ENCODE data around the gene CST9.

DNA sequence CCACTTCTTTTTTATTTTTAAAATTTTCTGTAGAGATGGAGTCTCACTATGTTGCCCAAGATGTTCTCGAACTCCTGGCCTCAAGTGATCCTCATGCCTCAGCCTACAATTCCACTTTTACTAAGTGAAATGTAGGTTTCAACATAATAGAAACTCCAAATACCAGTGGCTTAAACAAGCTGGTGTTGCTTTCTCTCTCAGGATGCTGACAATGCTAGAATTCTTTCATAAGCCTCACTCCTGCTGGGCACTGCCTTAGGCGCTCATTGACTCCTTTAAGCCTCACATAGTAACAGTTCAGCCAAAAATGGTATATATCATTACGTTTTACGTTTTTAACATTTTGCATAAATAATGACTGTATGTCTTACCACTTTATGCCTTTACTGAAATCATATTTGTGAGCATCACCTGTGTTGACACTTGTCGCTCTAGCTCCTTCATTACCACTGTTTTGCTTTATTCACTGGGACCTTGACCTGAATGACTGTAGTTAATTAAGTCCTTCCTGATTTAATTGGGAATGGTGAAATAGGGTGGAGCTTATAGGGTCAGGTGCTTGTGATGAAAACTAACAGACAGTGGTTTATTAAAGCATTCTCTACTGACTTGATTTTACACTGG is 3.9 kb upstream of the CST9 start:
- TF ChIP-seq CTCF (IDR thresholded peaks at IDR 0.05; ENCODE audit: extremely low read depth in 1 of 2, insufficient read depth in 1 of 2, low read depth in 1 of 2, low read length in 2 of 2) (no peak), POLR2AphosphoS5 (IDR thresholded peaks at IDR 0.05; ENCODE audit: insufficient read depth, low read depth, low read length) (no peak), POLR2A (IDR thresholded peaks at IDR 0.05; ENCODE audit: low read depth, low read length) (no peak)
- TF ChIP-seq, protein P1, sequence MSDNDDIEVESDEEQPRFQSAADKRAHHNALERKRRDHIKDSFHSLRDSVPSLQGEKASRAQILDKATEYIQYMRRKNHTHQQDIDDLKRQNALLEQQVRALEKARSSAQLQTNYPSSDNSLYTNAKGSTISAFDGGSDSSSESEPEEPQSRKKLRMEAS (IDR thresholded peaks at IDR 0.05; ENCODE audit: insufficient read depth, insufficient read length) = no peak

Data from endothelial cell of umbilical vein (primary cell).